GM21423 (cell line): ENCODE measurements around the gene SNRNP40.
"Not testable (repeated sequence)": the region's sequence is repeated elsewhere in the genome, so short reads cannot be mapped to it uniquely, and the experiment has no call there.

Source experiments
- ATAC-seq: cut with Tn5 transposase; IDR thresholded peaks from one replicate; pipeline ENCODE4 v1.9.1; 2021; ENCODE audit warnings: mild to moderate bottlenecking, moderate library complexity; ENCODE audit not compliant: unreplicated experiment

The SNRNP40 gene

GRCh38 chr1:31287791-31288190 lies 8.8 kb downstream of the SNRNP40 start:
- ATAC-seq, result not testable (repeated sequence)

GRCh38 chr1:31282426-31282825 lies 14.2 kb downstream of the SNRNP40 start:
- not testable (repeated sequence) for ATAC-seq

GRCh38 chr1:31273619-31274018 lies 23.0 kb downstream of the SNRNP40 start:
- ATAC-seq, result no peak

GRCh38 chr1:31272369-31272768 lies 24.2 kb downstream of the SNRNP40 start:
- no peak for ATAC-seq

- no peak for ATAC-seq
Measured at GRCh38 chr1:31266547-31266946, 30.0 kb downstream of the SNRNP40 start.

GRCh38 chr1:31264790-31265386 lies 31.7 kb downstream of the SNRNP40 start:
- ATAC-seq, result no peak

GRCh38 chr1:31263408-31263807 lies 33.2 kb downstream of the SNRNP40 start:
- ATAC-seq, result no peak

GRCh38 chr1:31262393-31262792 lies 34.2 kb downstream of the SNRNP40 start:
- not testable (repeated sequence) for ATAC-seq

GRCh38 chr1:31261916-31262315 lies 34.7 kb downstream of the SNRNP40 start:
- ATAC-seq, result no peak

- ATAC-seq, result no peak
Measured at GRCh38 chr1:31259746-31260145, 36.8 kb downstream of the SNRNP40 start.

- no peak for ATAC-seq
Measured at GRCh38 chr1:31258581-31258980, 38.0 kb downstream of the SNRNP40 start.

- no peak for ATAC-seq
Measured at GRCh38 chr1:31257213-31257612, 39.4 kb downstream of the SNRNP40 start.

- no peak for ATAC-seq
Measured at GRCh38 chr1:31249854-31250253, 46.7 kb downstream of the SNRNP40 start.

- ATAC-seq, result no peak
Measured at GRCh38 chr1:31248276-31248675, 48.3 kb downstream of the SNRNP40 start.

GRCh38 chr1:31244326-31244725 lies 52.3 kb downstream of the SNRNP40 start:
- ATAC-seq, result no peak

GRCh38 chr1:31243501-31244286 lies 52.9 kb downstream of the SNRNP40 start:
- ATAC-seq, result no peak

GRCh38 chr1:31241321-31241720 lies 55.3 kb downstream of the SNRNP40 start:
- no peak for ATAC-seq

- no peak for ATAC-seq
Measured at GRCh38 chr1:31239653-31240241, 56.8 kb downstream of the SNRNP40 start, which contains the start of gene NKAIN1. Gene NKAIN1, minus strand, starts transcription at chr1:31239887. Its CDS starts 340 bp downstream, at chr1:31239547.

- ATAC-seq, result no peak
Measured at GRCh38 chr1:31238986-31239613, 57.5 kb downstream of the SNRNP40 start.

- no peak for ATAC-seq
Measured at GRCh38 chr1:31238612-31238985, 58.0 kb downstream of the SNRNP40 start.

GRCh38 chr1:31234870-31235269 lies 61.7 kb downstream of the SNRNP40 start:
- ATAC-seq, result no peak
